Measurements from ENCODE around the gene TPO.

DNA sequence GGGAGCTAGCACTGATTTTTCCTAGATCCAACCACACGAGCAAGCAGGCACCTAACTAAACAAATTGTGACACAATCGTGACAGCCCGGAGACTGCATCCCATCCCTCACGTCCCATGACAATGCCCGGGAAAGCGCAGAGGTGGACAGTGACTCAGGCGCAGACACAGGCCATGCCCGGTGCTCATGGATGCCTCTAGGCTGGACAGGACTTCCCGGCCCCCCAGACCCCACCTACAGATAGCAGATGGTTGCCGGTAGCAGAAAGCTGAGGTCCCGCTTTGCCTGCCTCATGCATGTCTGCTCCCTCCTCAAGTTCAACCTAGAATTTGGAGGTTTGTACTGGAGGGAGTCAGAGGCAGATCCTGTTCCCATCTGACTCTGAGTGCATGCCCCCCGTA is 81.0 kb downstream of the TPO start:
- TF ChIP-seq, protein P1, sequence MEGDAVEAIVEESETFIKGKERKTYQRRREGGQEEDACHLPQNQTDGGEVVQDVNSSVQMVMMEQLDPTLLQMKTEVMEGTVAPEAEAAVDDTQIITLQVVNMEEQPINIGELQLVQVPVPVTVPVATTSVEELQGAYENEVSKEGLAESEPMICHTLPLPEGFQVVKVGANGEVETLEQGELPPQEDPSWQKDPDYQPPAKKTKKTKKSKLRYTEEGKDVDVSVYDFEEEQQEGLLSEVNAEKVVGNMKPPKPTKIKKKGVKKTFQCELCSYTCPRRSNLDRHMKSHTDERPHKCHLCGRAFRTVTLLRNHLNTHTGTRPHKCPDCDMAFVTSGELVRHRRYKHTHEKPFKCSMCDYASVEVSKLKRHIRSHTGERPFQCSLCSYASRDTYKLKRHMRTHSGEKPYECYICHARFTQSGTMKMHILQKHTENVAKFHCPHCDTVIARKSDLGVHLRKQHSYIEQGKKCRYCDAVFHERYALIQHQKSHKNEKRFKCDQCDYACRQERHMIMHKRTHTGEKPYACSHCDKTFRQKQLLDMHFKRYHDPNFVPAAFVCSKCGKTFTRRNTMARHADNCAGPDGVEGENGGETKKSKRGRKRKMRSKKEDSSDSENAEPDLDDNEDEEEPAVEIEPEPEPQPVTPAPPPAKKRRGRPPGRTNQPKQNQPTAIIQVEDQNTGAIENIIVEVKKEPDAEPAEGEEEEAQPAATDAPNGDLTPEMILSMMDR (IDR thresholded peaks at IDR 0.05) = no peak
- no peak for TF ChIP-seq EZH2 (IDR thresholded peaks at IDR 0.05)
- TF ChIP-seq EZH2phosphoT487 (IDR thresholded peaks at IDR 0.05) = no peak
